ENCODE results near the gene RER1.

RER1 gene

DNA sequence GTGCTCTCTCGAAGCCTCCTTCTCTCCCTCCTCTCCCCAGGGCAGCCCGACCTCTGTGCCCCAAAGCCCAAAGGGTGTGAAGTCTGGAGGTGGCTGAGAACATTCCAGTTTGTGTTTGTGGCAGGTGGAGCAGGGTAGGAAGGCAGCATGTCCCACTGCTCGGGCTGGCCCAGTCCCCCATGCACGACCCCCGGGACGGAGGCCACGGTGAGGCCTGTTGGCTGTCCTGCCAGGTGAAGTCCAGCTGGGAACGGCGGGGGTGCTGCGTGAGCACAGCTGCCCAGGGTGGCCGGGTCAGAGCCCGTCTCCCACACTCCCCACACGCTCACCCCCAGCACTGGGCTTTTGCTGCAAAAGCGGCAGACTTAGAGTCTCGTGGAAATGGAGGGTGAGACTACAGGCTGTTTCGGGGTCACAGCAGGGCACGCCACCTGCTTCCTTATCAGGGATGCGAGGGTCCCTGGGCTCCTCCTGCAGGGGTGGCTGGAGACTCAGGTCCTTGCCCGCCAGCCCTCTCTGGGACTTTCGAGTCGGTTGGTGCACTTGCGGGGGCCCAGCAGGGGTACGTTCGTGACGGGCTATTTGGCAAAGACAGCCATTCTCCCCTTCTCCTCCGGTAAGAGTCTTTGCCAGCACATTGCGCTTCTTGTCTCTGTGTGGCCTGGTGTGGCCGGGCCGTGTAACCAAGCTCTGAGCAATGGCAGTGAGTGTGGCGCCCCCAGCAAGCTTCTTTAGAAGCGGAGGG, 40.6 kb upstream of the RER1 start:
- no peaks in the 10 kb centered on the region for H3K36me3 ChIP-seq (ENCODE audit: insufficient read depth, insufficient read length, low read length)
- no peaks in the 10 kb centered on the region for H3K9me3 ChIP-seq (ENCODE audit: insufficient read depth, low read length)
- no peaks in the 10 kb centered on the region for H3K27me3 ChIP-seq (ENCODE audit: insufficient read depth, insufficient read length)
- no peak overlapping the region for H3K9ac ChIP-seq (ENCODE audit: insufficient read length, low read depth)
- TF ChIP-seq SUZ12 (IDR thresholded peaks at IDR 0.05; ENCODE audit: extremely low read depth, insufficient read depth, insufficient read length), result no peak
- TF ChIP-seq ZNF274 (IDR thresholded peaks at IDR 0.05; ENCODE audit: low read depth, low read length), result no peak
- TF ChIP-seq YY1 (IDR thresholded peaks at IDR 0.05; ENCODE audit: insufficient read depth, insufficient read length), result no peak
- H3K4me1 ChIP-seq (ENCODE audit: insufficient read depth, insufficient read length), result peaks cover 6% of the 10 kb centered on the region
- DNase-seq (ENCODE audit: low read depth, low spot score), result no peak
- no peak overlapping the region for H3K4me3 ChIP-seq (ENCODE audit: insufficient read length, low read depth)

DNA sequence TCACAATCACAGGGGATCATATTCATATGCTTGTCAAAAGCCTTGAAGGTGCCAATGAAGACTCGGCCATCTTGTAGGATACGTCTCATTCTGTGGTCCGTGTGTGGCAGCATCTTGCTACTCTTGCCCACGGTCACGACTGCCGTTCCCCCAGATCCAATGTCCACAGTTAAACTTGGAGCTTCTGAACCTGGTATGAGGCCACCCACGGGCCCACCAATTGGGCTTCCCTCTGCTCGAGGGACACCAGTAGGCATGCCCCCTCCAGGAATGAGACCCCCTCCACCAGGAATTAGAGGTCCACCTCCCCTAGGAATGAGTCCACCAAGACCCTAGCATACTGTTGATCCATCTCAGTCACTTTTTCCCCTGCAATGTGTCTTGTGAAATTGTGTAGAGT, 39.9 kb upstream of the RER1 start:
- Histone ChIP-seq H3K9ac (ENCODE audit: insufficient read length, low read depth) (no peak overlapping the region), H3K4me3 (ENCODE audit: insufficient read length, low read depth) (no peak overlapping the region), H3K27me3 (ENCODE audit: insufficient read depth, insufficient read length) (no peaks in the 10 kb centered on the region), H3K9me3 (ENCODE audit: insufficient read depth, low read length) (no peaks in the 10 kb centered on the region), H3K36me3 (ENCODE audit: insufficient read depth, insufficient read length, low read length) (no peaks in the 10 kb centered on the region), H3K4me1 (ENCODE audit: insufficient read depth, insufficient read length) (peaks cover 6% of the 10 kb centered on the region)
- DNase-seq (ENCODE audit: low read depth, low spot score), result no peak
- no peak for TF ChIP-seq ZNF274 (IDR thresholded peaks at IDR 0.05; ENCODE audit: low read depth, low read length)
- TF ChIP-seq SUZ12 (IDR thresholded peaks at IDR 0.05; ENCODE audit: extremely low read depth, insufficient read depth, insufficient read length), result no peak
- TF ChIP-seq YY1 (IDR thresholded peaks at IDR 0.05; ENCODE audit: insufficient read depth, insufficient read length), result no peak

- Histone ChIP-seq H3K4me1 (ENCODE audit: insufficient read depth, insufficient read length) (peaks cover 6% of the 10 kb centered on the region), H3K27me3 (ENCODE audit: insufficient read depth, insufficient read length) (no peaks in the 10 kb centered on the region), H3K9me3 (ENCODE audit: insufficient read depth, low read length) (no peaks in the 10 kb centered on the region), H3K4me3 (ENCODE audit: insufficient read length, low read depth) (no peak overlapping the region), H3K36me3 (ENCODE audit: insufficient read depth, insufficient read length, low read length) (no peaks in the 10 kb centered on the region), H3K9ac (ENCODE audit: insufficient read length, low read depth) (no peak overlapping the region)
- DNase-seq (ENCODE audit: low read depth, low spot score), result no peak
- TF ChIP-seq SUZ12 (IDR thresholded peaks at IDR 0.05; ENCODE audit: extremely low read depth, insufficient read depth, insufficient read length), result no peak
- TF ChIP-seq YY1 (IDR thresholded peaks at IDR 0.05; ENCODE audit: insufficient read depth, insufficient read length), result no peak
- TF ChIP-seq ZNF274 (IDR thresholded peaks at IDR 0.05; ENCODE audit: low read depth, low read length), result no peak
These were observed 39.2 kb upstream of the RER1 start for GRCh38 chr1:2352341-2352896.

DNA sequence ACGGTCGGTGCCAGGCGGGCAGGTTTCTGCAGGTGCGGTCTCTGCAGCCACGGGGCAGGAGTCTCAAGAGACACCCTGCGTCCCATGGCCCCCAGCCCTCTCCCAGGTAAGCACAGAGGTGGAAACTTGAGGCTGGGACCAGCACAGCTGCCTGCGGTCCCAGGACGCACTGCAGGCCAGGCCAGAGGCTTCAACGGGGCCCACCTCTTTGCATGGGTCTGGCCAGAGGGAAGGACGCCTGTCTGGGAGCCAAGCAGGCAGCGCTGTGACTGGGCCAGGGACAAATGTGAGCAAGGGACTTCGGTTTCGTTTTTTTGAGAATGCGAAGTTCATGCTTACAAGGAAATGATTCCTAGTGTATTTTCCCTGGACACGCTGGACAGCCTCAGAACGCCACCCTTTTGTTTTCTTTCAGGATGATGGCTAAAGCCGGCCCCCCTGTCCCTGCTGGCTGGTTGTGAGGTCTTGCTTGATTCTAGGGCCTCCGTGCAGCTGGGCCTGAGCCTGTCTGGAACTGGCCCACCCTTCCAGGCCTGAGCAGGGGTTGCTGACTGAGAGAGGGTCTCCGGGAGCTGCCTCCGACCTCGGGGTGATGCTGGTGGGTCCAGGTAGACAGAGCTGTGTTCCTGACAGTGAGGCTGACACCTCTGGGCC, 38.6 kb upstream of the RER1 start:
- DNase-seq (ENCODE audit: low read depth, low spot score), result no peak
- Histone ChIP-seq H3K9ac (ENCODE audit: insufficient read length, low read depth) (peak overlapping the region; percentile 32), H3K9me3 (ENCODE audit: insufficient read depth, low read length) (no peaks in the 10 kb centered on the region), H3K27me3 (ENCODE audit: insufficient read depth, insufficient read length) (no peaks in the 10 kb centered on the region), H3K4me3 (ENCODE audit: insufficient read length, low read depth) (no peak overlapping the region), H3K4me1 (ENCODE audit: insufficient read depth, insufficient read length) (peaks cover 5% of the 10 kb centered on the region), H3K36me3 (ENCODE audit: insufficient read depth, insufficient read length, low read length) (no peaks in the 10 kb centered on the region)
- TF ChIP-seq ZNF274 (IDR thresholded peaks at IDR 0.05; ENCODE audit: low read depth, low read length) (no peak), SUZ12 (IDR thresholded peaks at IDR 0.05; ENCODE audit: extremely low read depth, insufficient read depth, insufficient read length) (no peak), YY1 (IDR thresholded peaks at IDR 0.05; ENCODE audit: insufficient read depth, insufficient read length) (no peak)

DNA sequence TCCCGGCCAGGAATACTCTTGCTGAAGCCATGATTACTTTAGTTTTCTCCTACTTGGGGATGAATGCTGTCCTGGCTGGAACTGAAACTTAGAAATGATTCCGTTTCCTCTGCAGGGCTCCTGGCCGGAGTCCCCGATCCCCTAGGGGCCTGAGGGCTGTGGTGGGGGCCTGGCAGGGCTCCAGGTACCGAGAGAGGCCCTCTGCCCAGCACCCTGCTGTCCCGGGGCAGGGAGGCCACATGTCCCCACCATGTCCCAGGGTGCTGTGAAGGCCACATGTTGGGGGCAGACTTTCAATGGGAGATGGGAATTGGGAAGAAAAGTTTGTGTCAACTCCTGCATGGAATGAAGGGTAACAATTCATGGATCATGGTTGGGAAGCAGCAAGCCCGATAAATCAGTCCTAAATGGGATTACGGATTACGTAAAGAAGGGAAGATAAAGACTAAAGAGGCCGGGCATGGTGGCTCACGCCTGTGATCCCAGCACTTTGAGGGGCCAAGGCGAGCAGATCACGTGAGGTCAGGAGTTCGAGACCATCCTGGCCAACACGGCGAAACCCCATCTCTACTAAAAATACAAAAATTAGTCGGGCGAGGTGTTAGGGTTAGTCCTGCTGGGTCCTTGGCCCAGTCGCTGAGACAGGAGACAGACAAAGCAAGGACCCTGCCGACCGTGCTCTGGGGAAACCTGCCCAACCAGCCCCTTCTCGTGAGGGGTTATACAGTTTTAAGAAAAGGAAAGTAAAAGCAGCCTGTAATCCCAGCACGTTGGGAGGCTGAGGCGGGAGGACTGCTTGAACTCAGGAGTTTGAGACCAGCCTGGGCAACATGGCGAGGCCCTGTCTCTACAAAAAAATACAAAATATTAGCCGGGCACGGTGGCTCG, 37.8 kb upstream of the RER1 start:
- H3K36me3 ChIP-seq (ENCODE audit: insufficient read depth, insufficient read length, low read length), result no peaks in the 10 kb centered on the region
- H3K9me3 ChIP-seq (ENCODE audit: insufficient read depth, low read length), result no peaks in the 10 kb centered on the region
- H3K27me3 ChIP-seq (ENCODE audit: insufficient read depth, insufficient read length), result no peaks in the 10 kb centered on the region
- peaks cover 2% of the 10 kb centered on the region for H3K4me1 ChIP-seq (ENCODE audit: insufficient read depth, insufficient read length)
- peak overlapping the region; percentile 32 for H3K9ac ChIP-seq (ENCODE audit: insufficient read length, low read depth)
- DNase-seq (ENCODE audit: low read depth, low spot score), result no peak
- H3K4me3 ChIP-seq (ENCODE audit: insufficient read length, low read depth), result no peak overlapping the region
- TF ChIP-seq YY1 (IDR thresholded peaks at IDR 0.05; ENCODE audit: insufficient read depth, insufficient read length), result no peak
- no peak for TF ChIP-seq SUZ12 (IDR thresholded peaks at IDR 0.05; ENCODE audit: extremely low read depth, insufficient read depth, insufficient read length)
- TF ChIP-seq ZNF274 (IDR thresholded peaks at IDR 0.05; ENCODE audit: low read depth, low read length), result no peak

- TF ChIP-seq ZNF274 (IDR thresholded peaks at IDR 0.05; ENCODE audit: low read depth, low read length) (no peak), YY1 (IDR thresholded peaks at IDR 0.05; ENCODE audit: insufficient read depth, insufficient read length) (no peak), SUZ12 (IDR thresholded peaks at IDR 0.05; ENCODE audit: extremely low read depth, insufficient read depth, insufficient read length) (no peak)
- no peak overlapping the region for H3K4me3 ChIP-seq (ENCODE audit: insufficient read length, low read depth)
- no peak for DNase-seq (ENCODE audit: low read depth, low spot score)
- peaks cover 2% of the 10 kb centered on the region for H3K4me1 ChIP-seq (ENCODE audit: insufficient read depth, insufficient read length)
- H3K9ac ChIP-seq (ENCODE audit: insufficient read length, low read depth), result no peak overlapping the region
- no peaks in the 10 kb centered on the region for H3K36me3 ChIP-seq (ENCODE audit: insufficient read depth, insufficient read length, low read length)
- H3K27me3 ChIP-seq (ENCODE audit: insufficient read depth, insufficient read length), result no peaks in the 10 kb centered on the region
- no peaks in the 10 kb centered on the region for H3K9me3 ChIP-seq (ENCODE audit: insufficient read depth, low read length)
These were observed 36.9 kb upstream of the RER1 start for GRCh38 chr1:2354511-2355372.

All from NT2/D1 (cell line).